Measurements from ENCODE around the gene CDH13. TPM values are rescaled to one million over a fixed set of nuclear protein-coding genes. Genes with fewer than 3 reads are reported as not detected.

CDH13 gene
- total RNA-seq, 1 experiment from 2014 or later = 2.1 TPM

DNA sequence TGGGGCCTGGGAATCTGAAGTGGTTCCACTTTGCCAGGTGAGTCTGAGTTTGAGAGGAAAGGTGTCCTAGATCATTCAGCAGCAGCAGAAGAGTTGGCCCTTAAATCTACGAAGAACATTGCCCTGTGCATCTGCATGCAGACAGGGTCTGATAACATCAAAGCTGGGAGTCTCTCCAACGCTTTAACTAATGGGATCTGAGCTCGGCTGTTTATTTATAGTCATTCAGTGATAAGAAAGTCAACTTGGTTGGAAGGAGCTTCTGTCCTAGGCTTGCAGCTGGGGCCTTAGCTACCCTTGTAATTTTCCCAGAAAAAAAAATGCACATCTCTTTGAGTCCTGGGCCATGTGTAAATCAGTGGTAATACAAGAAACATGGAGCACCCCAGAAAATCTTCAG is 763.0 kb downstream of the CDH13 start:
- Histone ChIP-seq H3K36me3 (ENCODE audit: insufficient read depth, low read length, poor library complexity, severe bottlenecking) (no peaks in the 10 kb centered on the region), H3K4me3 (ENCODE audit: low read depth, low read length, poor library complexity, severe bottlenecking) (no peak overlapping the region), H3K4me1 (ENCODE audit: insufficient read depth, low read length, poor library complexity, severe bottlenecking) (no peaks in the 10 kb centered on the region), H3K9me3 (ENCODE audit: low read depth, low read length, poor library complexity, severe bottlenecking) (no peaks in the 10 kb centered on the region), H3K27ac (ENCODE audit: low read depth, low read length, poor library complexity, severe bottlenecking) (no peak overlapping the region), H3K27me3 (replicated peaks; ENCODE audit: insufficient read depth, low read depth, low read length, poor library complexity) (peaks cover 2% of the 10 kb centered on the region)
- intact Hi-C loops (cut with micrococcal nuclease; ENCODE audit: unreplicated experiment) = no loop called here
- no TSS peak for BruUV-seq (replicated peaks)
- no peak for TF ChIP-seq EZH2 (IDR thresholded peaks at IDR 0.05; ENCODE audit: borderline replicate concordance, low read depth, low read length, poor library complexity, severe bottlenecking)
- TF ChIP-seq, protein P1, sequence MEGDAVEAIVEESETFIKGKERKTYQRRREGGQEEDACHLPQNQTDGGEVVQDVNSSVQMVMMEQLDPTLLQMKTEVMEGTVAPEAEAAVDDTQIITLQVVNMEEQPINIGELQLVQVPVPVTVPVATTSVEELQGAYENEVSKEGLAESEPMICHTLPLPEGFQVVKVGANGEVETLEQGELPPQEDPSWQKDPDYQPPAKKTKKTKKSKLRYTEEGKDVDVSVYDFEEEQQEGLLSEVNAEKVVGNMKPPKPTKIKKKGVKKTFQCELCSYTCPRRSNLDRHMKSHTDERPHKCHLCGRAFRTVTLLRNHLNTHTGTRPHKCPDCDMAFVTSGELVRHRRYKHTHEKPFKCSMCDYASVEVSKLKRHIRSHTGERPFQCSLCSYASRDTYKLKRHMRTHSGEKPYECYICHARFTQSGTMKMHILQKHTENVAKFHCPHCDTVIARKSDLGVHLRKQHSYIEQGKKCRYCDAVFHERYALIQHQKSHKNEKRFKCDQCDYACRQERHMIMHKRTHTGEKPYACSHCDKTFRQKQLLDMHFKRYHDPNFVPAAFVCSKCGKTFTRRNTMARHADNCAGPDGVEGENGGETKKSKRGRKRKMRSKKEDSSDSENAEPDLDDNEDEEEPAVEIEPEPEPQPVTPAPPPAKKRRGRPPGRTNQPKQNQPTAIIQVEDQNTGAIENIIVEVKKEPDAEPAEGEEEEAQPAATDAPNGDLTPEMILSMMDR (conservative IDR thresholded peaks at IDR 0.05; ENCODE audit: low read depth, low read length) = no peak
- CTCF ChIA-PET = no interaction called here
- no peak for DNase-seq (ENCODE audit: low spot score)
- POLR2A ChIA-PET (ENCODE audit: low non-redundant PET) = no interaction called here

DNA sequence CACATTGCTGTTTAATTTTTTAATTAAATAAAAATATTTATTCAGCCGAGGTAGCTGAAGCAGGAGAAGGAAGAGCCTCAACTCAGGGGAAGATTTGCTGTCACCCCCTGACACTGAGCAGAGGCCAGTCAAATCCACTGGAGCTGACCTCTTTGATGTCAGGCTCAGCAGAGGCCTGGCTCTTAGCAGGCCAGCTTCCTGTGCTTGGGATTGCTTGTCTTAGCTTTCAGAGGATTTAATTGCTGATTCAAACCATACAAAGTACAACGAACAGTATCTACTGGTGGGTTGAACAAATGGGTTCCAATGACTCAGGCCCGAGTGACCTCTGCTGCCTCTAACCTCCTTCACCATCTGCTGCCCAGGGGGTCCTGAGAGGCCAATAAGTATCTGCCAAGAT is 764.0 kb downstream of the CDH13 start:
- TF ChIP-seq, protein P1 (conservative IDR thresholded peaks at IDR 0.05; ENCODE audit: low read depth, low read length) = no peak
- no peak for TF ChIP-seq EZH2 (IDR thresholded peaks at IDR 0.05; ENCODE audit: borderline replicate concordance, low read depth, low read length, poor library complexity, severe bottlenecking)
- no peak overlapping the region for H3K27ac ChIP-seq (ENCODE audit: low read depth, low read length, poor library complexity, severe bottlenecking)
- no TSS peak for BruUV-seq (replicated peaks)
- POLR2A ChIA-PET (ENCODE audit: low non-redundant PET) = no interaction called here
- no peak overlapping the region for H3K4me3 ChIP-seq (ENCODE audit: low read depth, low read length, poor library complexity, severe bottlenecking)
- H3K9me3 ChIP-seq (ENCODE audit: low read depth, low read length, poor library complexity, severe bottlenecking) = no peaks in the 10 kb centered on the region
- no peaks in the 10 kb centered on the region for H3K36me3 ChIP-seq (ENCODE audit: insufficient read depth, low read length, poor library complexity, severe bottlenecking)
- CTCF ChIA-PET = no interaction called here
- no peaks in the 10 kb centered on the region for H3K4me1 ChIP-seq (ENCODE audit: insufficient read depth, low read length, poor library complexity, severe bottlenecking)
- intact Hi-C loops (cut with micrococcal nuclease; ENCODE audit: unreplicated experiment) = no loop called here
- H3K27me3 ChIP-seq (replicated peaks; ENCODE audit: insufficient read depth, low read depth, low read length, poor library complexity) = peaks cover 2% of the 10 kb centered on the region
- no peak for DNase-seq (ENCODE audit: low spot score)

DNA sequence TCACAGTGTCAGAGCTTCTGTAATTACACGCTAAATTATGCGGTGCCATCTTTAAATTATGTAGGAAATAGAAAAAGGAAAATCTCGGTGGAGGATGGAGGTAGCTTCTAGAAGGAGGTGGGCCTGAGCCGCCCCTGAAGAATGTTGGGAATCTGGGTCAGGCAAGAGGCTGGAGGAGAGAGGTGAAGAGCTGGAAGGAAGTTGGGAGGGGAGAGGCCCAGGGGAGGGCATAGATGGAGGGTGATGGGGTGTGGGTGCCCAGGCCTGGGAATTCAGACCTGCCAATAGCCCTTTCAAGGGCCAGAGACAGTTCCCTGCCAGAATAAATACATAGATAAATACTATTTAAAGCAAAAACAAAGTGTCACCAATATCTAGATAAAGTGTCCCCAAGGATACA is 766.0 kb downstream of the CDH13 start:
- Histone ChIP-seq H3K4me1 (ENCODE audit: insufficient read depth, low read length, poor library complexity, severe bottlenecking) (no peaks in the 10 kb centered on the region), H3K27me3 (replicated peaks; ENCODE audit: insufficient read depth, low read depth, low read length, poor library complexity) (peaks cover 2% of the 10 kb centered on the region), H3K9me3 (ENCODE audit: low read depth, low read length, poor library complexity, severe bottlenecking) (no peaks in the 10 kb centered on the region), H3K4me3 (ENCODE audit: low read depth, low read length, poor library complexity, severe bottlenecking) (no peak overlapping the region), H3K27ac (ENCODE audit: low read depth, low read length, poor library complexity, severe bottlenecking) (no peak overlapping the region), H3K36me3 (ENCODE audit: insufficient read depth, low read length, poor library complexity, severe bottlenecking) (no peaks in the 10 kb centered on the region)
- intact Hi-C loops (cut with micrococcal nuclease; ENCODE audit: unreplicated experiment) = no loop called here
- no peak for DNase-seq (ENCODE audit: low spot score)
- CTCF ChIA-PET = no interaction called here
- POLR2A ChIA-PET (ENCODE audit: low non-redundant PET) = no interaction called here
- no peak for TF ChIP-seq EZH2 (IDR thresholded peaks at IDR 0.05; ENCODE audit: borderline replicate concordance, low read depth, low read length, poor library complexity, severe bottlenecking)
- TF ChIP-seq, protein P1 (conservative IDR thresholded peaks at IDR 0.05; ENCODE audit: low read depth, low read length) = no peak
- BruUV-seq (replicated peaks) = no TSS peak

Data from A673 (cell line).